A673 (cell line): ENCODE data around the gene CHCHD6. TPM values are rescaled to one million over a fixed set of nuclear protein-coding genes. Genes with fewer than 3 reads are reported as not detected.

ENCODE experiments used
- BruUV-seq: library from RNA; stranded (reverse); fragments of 400-500 nt; replicated peaks from 2 replicates; lab custom pipeline; 2021; lab: Mats Ljungman, UMichigan
- CTCF ChIA-PET: fragments of 300-600 bp; sonication (Branson Sonifier 250); formaldehyde crosslinking; loops from one replicate; lab custom pipeline; 2022; ENCODE audit warnings: antibody characterized with exemption; lab: Charles Lee
- POLR2A ChIA-PET: fragments of 300-600 bp; sonication (Branson Sonifier 250); formaldehyde crosslinking; loops from one replicate; lab custom pipeline; 2022; ENCODE audit warnings: antibody characterized with exemption; ENCODE audit not compliant: low non-redundant PET; lab: Charles Lee
- DNase-seq: peaks from one replicate; pipeline ENCODE4 v3.0.0-alpha.2; 2015; ENCODE audit warnings: low spot score
- H3K27ac ChIP-seq: fragments of 200-600 bp; sonication (generic); 2 replicates; pipeline ENCODE4 v1.5.1; 2016; ENCODE audit warnings: mixed run types, low read depth, mild to moderate bottlenecking, mixed read lengths, antibody characterized with exemption, low read length; ENCODE audit not compliant: poor library complexity, severe bottlenecking
- H3K27me3 ChIP-seq: fragments of 200-600 bp; sonication (generic); replicated peaks from 2 replicates; pipeline ENCODE4 v1.6.1; 2017; ENCODE audit warnings: mixed run types, low read depth, mild to moderate bottlenecking, mixed read lengths, antibody characterized with exemption, low read length; ENCODE audit not compliant: insufficient read depth, poor library complexity
- H3K36me3 ChIP-seq: fragments of 200-600 bp; sonication (generic); 2 replicates; pipeline ENCODE4 v1.6.1; 2016; ENCODE audit warnings: mixed run types, mild to moderate bottlenecking, mixed read lengths, antibody characterized with exemption, low read length; ENCODE audit not compliant: insufficient read depth, poor library complexity, severe bottlenecking
- H3K4me1 ChIP-seq: fragments of 200-600 bp; sonication (generic); 2 replicates; pipeline ENCODE4 v1.6.1; 2017; ENCODE audit warnings: mixed run types, mild to moderate bottlenecking, mixed read lengths, antibody characterized with exemption, low read length; ENCODE audit not compliant: insufficient read depth, poor library complexity, severe bottlenecking
- H3K4me3 ChIP-seq: fragments of 200-600 bp; sonication (generic); 2 replicates; pipeline ENCODE4 v1.5.1; 2016; ENCODE audit warnings: low read depth, mixed run types, mild to moderate bottlenecking, mixed read lengths, low read length; ENCODE audit not compliant: poor library complexity, severe bottlenecking
- H3K9me3 ChIP-seq: fragments of 200-600 bp; sonication (generic); 2 replicates; pipeline ENCODE4 v1.6.1; 2016; ENCODE audit warnings: mixed run types, low read depth, mild to moderate bottlenecking, mixed read lengths, antibody characterized with exemption, low read length; ENCODE audit not compliant: poor library complexity, severe bottlenecking
- EZH2 ChIP-seq: fragments of 200-600 bp; sonication (generic); IDR thresholded peaks from 2 replicates; pipeline ENCODE4 v1.6.1; 2017; ENCODE audit warnings: borderline replicate concordance, low read depth, mild to moderate bottlenecking, mixed read lengths, antibody characterized with exemption, low read length; ENCODE audit not compliant: poor library complexity, severe bottlenecking
- intact Hi-C: fragments of 100-400 bp; cut with micrococcal nuclease; formaldehyde crosslinking; loops from one replicate; pipeline ENCODE4 v1.10.0; 2022; ENCODE audit not compliant: unreplicated experiment
- total RNA-seq: library from RNA; stranded (reverse); gene quantifications from 2 replicates; pipeline ENCODE4 v1.2.3, GENCODE V29; 2021
- TF ChIP-seq, protein P1 (sequence below): fragments of 300-800, 200-600 bp; sonication (generic); conservative IDR thresholded peaks from 2 replicates; pipeline ENCODE4 v1.5.1; 2017; ENCODE audit warnings: low read depth, mild to moderate bottlenecking, antibody characterized with exemption, low read length, moderate library complexity, mixed read lengths

Gene CHCHD6
- total RNA-seq, 1 experiment from 2014 or later: 23.3 TPM

DNA sequence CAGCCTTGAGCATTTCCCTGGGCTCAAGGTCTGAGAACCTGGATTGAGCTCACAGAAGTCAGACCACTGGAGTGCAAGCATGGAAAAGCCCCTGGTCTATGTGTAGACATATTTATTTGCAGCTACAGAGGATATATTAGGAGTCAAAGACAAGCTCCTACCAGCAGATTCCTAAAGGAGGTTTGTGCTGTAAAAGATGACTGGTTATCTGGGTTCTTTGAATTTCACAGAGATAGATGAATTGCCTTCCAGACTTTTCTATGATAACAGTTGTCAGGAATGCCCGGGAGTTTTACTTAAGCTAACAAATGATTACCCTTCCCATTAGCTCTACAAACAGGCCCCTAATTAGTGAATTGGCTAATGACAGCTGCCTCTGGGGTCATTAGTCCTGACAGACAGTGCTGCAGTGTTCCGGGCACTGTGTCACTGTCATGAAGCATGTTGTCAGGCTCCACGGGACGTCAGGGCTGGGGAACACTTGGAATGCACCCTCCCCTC, 230.0 kb downstream of the CHCHD6 start:
- H3K4me1 ChIP-seq: peaks cover 16% of the 10 kb centered on the region
- intact Hi-C loops: no loop called here
- POLR2A ChIA-PET: no interaction called here
- DNase-seq: no peak
- no peaks in the 10 kb centered on the region for H3K9me3 ChIP-seq
- H3K27me3 ChIP-seq: no peaks in the 10 kb centered on the region
- H3K4me3 ChIP-seq: no peak overlapping the region
- CTCF ChIA-PET: no interaction called here
- no TSS peak for BruUV-seq
- H3K27ac ChIP-seq: no peak overlapping the region
- TF ChIP-seq, protein P1, sequence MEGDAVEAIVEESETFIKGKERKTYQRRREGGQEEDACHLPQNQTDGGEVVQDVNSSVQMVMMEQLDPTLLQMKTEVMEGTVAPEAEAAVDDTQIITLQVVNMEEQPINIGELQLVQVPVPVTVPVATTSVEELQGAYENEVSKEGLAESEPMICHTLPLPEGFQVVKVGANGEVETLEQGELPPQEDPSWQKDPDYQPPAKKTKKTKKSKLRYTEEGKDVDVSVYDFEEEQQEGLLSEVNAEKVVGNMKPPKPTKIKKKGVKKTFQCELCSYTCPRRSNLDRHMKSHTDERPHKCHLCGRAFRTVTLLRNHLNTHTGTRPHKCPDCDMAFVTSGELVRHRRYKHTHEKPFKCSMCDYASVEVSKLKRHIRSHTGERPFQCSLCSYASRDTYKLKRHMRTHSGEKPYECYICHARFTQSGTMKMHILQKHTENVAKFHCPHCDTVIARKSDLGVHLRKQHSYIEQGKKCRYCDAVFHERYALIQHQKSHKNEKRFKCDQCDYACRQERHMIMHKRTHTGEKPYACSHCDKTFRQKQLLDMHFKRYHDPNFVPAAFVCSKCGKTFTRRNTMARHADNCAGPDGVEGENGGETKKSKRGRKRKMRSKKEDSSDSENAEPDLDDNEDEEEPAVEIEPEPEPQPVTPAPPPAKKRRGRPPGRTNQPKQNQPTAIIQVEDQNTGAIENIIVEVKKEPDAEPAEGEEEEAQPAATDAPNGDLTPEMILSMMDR: no peak
- TF ChIP-seq EZH2: no peak
- no peaks in the 10 kb centered on the region for H3K36me3 ChIP-seq

DNA sequence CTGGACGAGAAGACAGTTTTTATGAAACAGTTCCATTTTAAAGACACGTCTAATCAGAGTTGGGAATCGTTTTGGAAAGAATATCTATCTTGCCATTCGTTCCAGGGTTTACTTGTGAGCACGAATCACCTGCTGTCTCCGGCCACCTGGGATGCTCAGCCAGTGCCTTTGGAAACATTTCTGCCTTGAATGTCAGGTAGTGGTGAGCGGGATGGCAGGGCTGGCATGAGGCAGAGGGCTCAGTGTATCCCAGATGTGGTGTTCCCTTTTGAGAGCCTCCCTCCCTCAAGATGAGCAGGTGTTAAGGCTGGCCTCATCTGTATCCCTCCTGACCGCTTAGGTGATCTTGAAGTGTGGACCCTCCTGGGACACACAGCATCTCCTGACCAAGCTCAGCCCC, 231.0 kb downstream of the CHCHD6 start:
- no peaks in the 10 kb centered on the region for H3K9me3 ChIP-seq
- intact Hi-C loops: no loop called here
- CTCF ChIA-PET: no interaction called here
- no peak overlapping the region for H3K4me3 ChIP-seq
- H3K27ac ChIP-seq: no peak overlapping the region
- peaks cover 16% of the 10 kb centered on the region for H3K4me1 ChIP-seq
- no TSS peak for BruUV-seq
- DNase-seq: no peak
- no peaks in the 10 kb centered on the region for H3K36me3 ChIP-seq
- POLR2A ChIA-PET: no interaction called here
- no peak for TF ChIP-seq EZH2
- TF ChIP-seq, protein P1: no peak
- no peaks in the 10 kb centered on the region for H3K27me3 ChIP-seq

DNA sequence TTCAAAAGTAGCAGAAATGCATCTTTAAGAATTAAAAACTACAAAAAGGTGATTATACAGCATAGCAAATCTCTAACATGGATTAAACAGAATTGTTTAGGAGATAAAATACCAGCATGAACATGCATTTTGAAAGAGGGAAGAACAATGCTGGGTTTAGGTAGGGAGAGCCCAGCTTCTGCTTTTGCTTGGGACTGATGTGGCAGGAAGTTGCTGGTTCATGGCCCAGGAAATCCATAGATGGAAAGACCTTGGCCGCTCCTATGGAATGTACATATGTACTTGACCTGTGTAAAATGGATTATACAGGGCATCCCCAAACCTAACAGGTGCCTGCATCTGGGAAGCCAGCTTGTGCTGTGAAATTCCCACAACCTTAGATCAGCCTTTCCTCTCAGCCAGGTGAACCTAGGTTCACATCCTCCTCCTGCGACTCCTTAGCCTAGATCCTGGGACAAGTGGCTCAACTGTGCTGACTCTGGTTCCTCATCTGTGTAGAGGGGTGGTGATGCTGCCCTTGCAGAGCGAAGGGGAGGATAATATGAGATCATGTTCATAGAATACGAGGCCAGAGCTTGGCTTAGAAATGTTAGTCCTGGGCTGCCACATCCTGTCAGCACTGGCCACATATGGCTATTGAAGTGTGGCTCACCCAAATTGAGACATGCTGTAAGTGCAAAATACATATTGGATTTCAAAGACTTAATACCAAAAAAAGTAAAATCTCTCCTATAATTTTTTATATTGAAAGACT, 231.9 kb downstream of the CHCHD6 start:
- no peaks in the 10 kb centered on the region for H3K36me3 ChIP-seq
- ChIA-PET CTCF (no interaction called here), POLR2A (no interaction called here)
- no peak for TF ChIP-seq EZH2
- TF ChIP-seq, protein P1: no peak
- intact Hi-C loops: no loop called here
- H3K9me3 ChIP-seq: no peaks in the 10 kb centered on the region
- no peak overlapping the region for H3K4me3 ChIP-seq
- no TSS peak for BruUV-seq
- H3K27ac ChIP-seq: no peak overlapping the region
- no peak for DNase-seq
- H3K27me3 ChIP-seq: no peaks in the 10 kb centered on the region
- H3K4me1 ChIP-seq: peaks cover 16% of the 10 kb centered on the region
